Mesenchymal stem cell (in vitro differentiated cells and primary cell): ENCODE measurements around the gene SLC35F1.
A peak's percentile ranks its signal among the peaks of the same experiment; 100 is the strongest.

Experiments used
- DNase-seq: peaks from one replicate; pipeline ENCODE4 v3.0.0-alpha.2; 2013
- H2AFZ ChIP-seq: one replicate; pipeline ENCODE4 v1.6.1; 2013; ENCODE audit warnings: low read depth, mild to moderate bottlenecking, control low read depth, inconsistent platforms, low read length, moderate library complexity
- H2AK5ac ChIP-seq: 2 replicates; pipeline ENCODE4 v1.6.1; 2013; ENCODE audit warnings: low read length, moderate library complexity, mild to moderate bottlenecking, inconsistent platforms; ENCODE audit not compliant: severe bottlenecking
- H2BK120ac ChIP-seq: one replicate; pipeline ENCODE4 v1.6.1; 2013; ENCODE audit warnings: low read depth, mild to moderate bottlenecking, inconsistent platforms, low read length, moderate library complexity
- H2BK12ac ChIP-seq, 2 experiments: one replicate each; pipeline ENCODE4 v1.6.1; 2013; ENCODE audit warnings: inconsistent platforms in 2 of 2, low read length in 2 of 2, mild to moderate bottlenecking in 2 of 2, moderate library complexity in 2 of 2, control low read depth in 1 of 2
- H2BK15ac ChIP-seq: one replicate; pipeline ENCODE4 v1.6.1; 2013; ENCODE audit warnings: mild to moderate bottlenecking, low read depth, inconsistent platforms; ENCODE audit not compliant: poor library complexity, severe bottlenecking
- H2BK5ac ChIP-seq: 2 replicates; pipeline ENCODE4 v1.6.1; 2013; ENCODE audit warnings: low read depth, mild to moderate bottlenecking, low read length, control low read depth, inconsistent platforms; ENCODE audit not compliant: poor library complexity, severe bottlenecking
- H3K14ac ChIP-seq, 2 experiments: one replicate each; pipeline ENCODE4 v1.6.1; 2013; ENCODE audit warnings: inconsistent platforms in 2 of 2, low read length in 2 of 2, control low read depth in 1 of 2, mild to moderate bottlenecking in 1 of 2, moderate library complexity in 1 of 2
- H3K18ac ChIP-seq, 2 experiments: one replicate each; pipeline ENCODE4 v1.6.1; 2013; ENCODE audit warnings: inconsistent platforms in 2 of 2, low read length in 2 of 2, control low read depth in 1 of 2, low read depth in 1 of 2, mild to moderate bottlenecking in 1 of 2
- H3K23ac ChIP-seq, 2 experiments: one replicate each; pipeline ENCODE4 v1.6.1; 2013; ENCODE audit warnings: inconsistent platforms in 2 of 2, low read length in 2 of 2, mild to moderate bottlenecking in 2 of 2, moderate library complexity in 2 of 2, control low read depth in 1 of 2
- H3K27ac ChIP-seq: 2 replicates; pipeline ENCODE4 v1.5.1; 2013; ENCODE audit warnings: mild to moderate bottlenecking, moderate library complexity, low read length, control low read depth, inconsistent platforms; ENCODE audit not compliant: poor library complexity, severe bottlenecking
- H3K27me3 ChIP-seq, 2 experiments: 2 replicates each; pipeline versions ENCODE4 v1.6.1 to v1.7.0; 2013; ENCODE audit warnings: low read length in 2 of 2, mild to moderate bottlenecking in 2 of 2, moderate library complexity in 2 of 2, control low read depth in 1 of 2, inconsistent platforms in 1 of 2; ENCODE audit not compliant: control insufficient read depth in 1 of 2, insufficient read depth in 1 of 2
- H3K36me3 ChIP-seq, 2 experiments: 2 replicates each; pipeline versions ENCODE4 v1.6.1 to v1.7.0; 2013; ENCODE audit warnings: low read length in 2 of 2, control low read depth in 1 of 2, inconsistent platforms in 1 of 2, low read depth in 1 of 2, mild to moderate bottlenecking in 1 of 2; ENCODE audit not compliant: insufficient read depth in 2 of 2, control insufficient read depth in 1 of 2
- H3K4ac ChIP-seq, 2 experiments: one replicate each; pipeline ENCODE4 v1.6.1; 2013; ENCODE audit warnings: inconsistent platforms in 2 of 2, low read length in 2 of 2, mild to moderate bottlenecking in 2 of 2, moderate library complexity in 2 of 2, control low read depth in 1 of 2, low read depth in 1 of 2
- H3K4me1 ChIP-seq: 2 replicates; pipeline ENCODE4 v1.6.1; 2013; ENCODE audit warnings: low read depth, low read length, control low read depth; ENCODE audit not compliant: control insufficient read depth, insufficient read depth
- H3K4me2 ChIP-seq: 2 replicates; pipeline ENCODE4 v1.6.1; 2013; ENCODE audit warnings: low read length, mild to moderate bottlenecking, inconsistent platforms; ENCODE audit not compliant: poor library complexity, severe bottlenecking
- H3K4me3 ChIP-seq, 2 experiments: 2 replicates each; pipeline versions ENCODE4 v1.5.1 to v1.7.0; 2013; ENCODE audit warnings: low read length in 2 of 2, mild to moderate bottlenecking in 2 of 2, control low read depth in 1 of 2, low read depth in 1 of 2; ENCODE audit not compliant: insufficient read depth in 1 of 2
- H3K79me1 ChIP-seq: replicated peaks from 2 replicates; pipeline ENCODE4 v1.6.1; 2013; ENCODE audit warnings: mild to moderate bottlenecking, control low read depth, low read length, inconsistent platforms; ENCODE audit not compliant: poor library complexity, severe bottlenecking
- H3K9ac ChIP-seq: 2 replicates; pipeline ENCODE4 v1.7.0; 2013; ENCODE audit warnings: mild to moderate bottlenecking, low read length, moderate library complexity
- H3K9me3 ChIP-seq: 2 replicates; pipeline ENCODE4 v1.7.0; 2013; ENCODE audit warnings: mild to moderate bottlenecking, low read length; ENCODE audit not compliant: control insufficient read depth
- H4K8ac ChIP-seq: one replicate; pipeline ENCODE4 v1.6.1; 2013; ENCODE audit warnings: inconsistent platforms, mild to moderate bottlenecking, low read length, moderate library complexity
- H4K91ac ChIP-seq: one replicate; pipeline ENCODE4 v1.6.1; 2013; ENCODE audit warnings: mild to moderate bottlenecking, low read length, inconsistent platforms
- WGBS: methylation state at CpG from one replicate; pipeline ENCODE4 v1.1.7; 2013; ENCODE audit warnings: mixed read lengths; 5-methylcytosine and 5-hydroxymethylcytosine counted together

SLC35F1 gene

GRCh38 chr6:118313208-118313607 lies 406.1 kb downstream of the SLC35F1 start:
- no peak overlapping the region for H2BK5ac ChIP-seq
- no peak overlapping the region for H2AFZ ChIP-seq
- WGBS: 56% methylated on average over 1 of the region's 3 CpGs
- DNase-seq: peak; percentile 65
- H2BK12ac ChIP-seq: no peak overlapping the region
- H2AK5ac ChIP-seq: no peak overlapping the region
- H3K9me3 ChIP-seq: no peaks in the 10 kb centered on the region
- no peaks in the 10 kb centered on the region for H3K4me1 ChIP-seq
- no peak overlapping the region for H4K8ac ChIP-seq
- no peak overlapping the region for H3K27ac ChIP-seq
- H3K23ac ChIP-seq: no peak overlapping the region
- no peaks in the 10 kb centered on the region for H3K27me3 ChIP-seq
- H3K18ac ChIP-seq: no peak overlapping the region
- no peak overlapping the region for H3K9ac ChIP-seq
- H3K79me1 ChIP-seq: no peaks in the 10 kb centered on the region
- no peak overlapping the region for H2BK15ac ChIP-seq
- H3K4me3 ChIP-seq: no peak overlapping the region
- no peak overlapping the region for H4K91ac ChIP-seq
- no peak overlapping the region for H3K14ac ChIP-seq
- no peaks in the 10 kb centered on the region for H3K36me3 ChIP-seq
- no peak overlapping the region for H3K4ac ChIP-seq
- no peak overlapping the region for H3K4me2 ChIP-seq
- H2BK120ac ChIP-seq: no peak overlapping the region

GRCh38 chr6:118313762-118314161 lies 406.7 kb downstream of the SLC35F1 start:
- Histone ChIP-seq H3K4ac (peak overlapping the region; percentile 69 to 84), H3K36me3 (no peaks in the 10 kb centered on the region), H2AK5ac (no peak overlapping the region), H2AFZ (no peak overlapping the region), H2BK5ac (no peak overlapping the region), H3K14ac (peak overlapping the region in 1 of 2 experiments; percentile 82), H3K4me1 (no peaks in the 10 kb centered on the region), H3K23ac (peak overlapping the region in 1 of 2 experiments; percentile 23), H3K9ac (no peak overlapping the region), H3K27ac (no peak overlapping the region), H3K9me3 (no peaks in the 10 kb centered on the region), H3K4me3 (no peak overlapping the region), H2BK12ac (peak overlapping the region; percentile 84 to 93), H3K27me3 (no peaks in the 10 kb centered on the region), H2BK120ac (peak overlapping the region; percentile 97), H2BK15ac (peak overlapping the region; percentile 30), H4K8ac (peak overlapping the region; percentile 79), H4K91ac (peak overlapping the region; percentile 96), H3K4me2 (no peak overlapping the region), H3K18ac (peak overlapping the region; percentile 12 to 86), H3K79me1 (no peaks in the 10 kb centered on the region)
- DNase-seq: no peak
- WGBS: 83% methylated on average over 3 of the region's 3 CpGs

- H2AK5ac ChIP-seq: no peak overlapping the region
- no peak overlapping the region for H2BK5ac ChIP-seq
- no peak overlapping the region for H4K91ac ChIP-seq
- H3K27ac ChIP-seq: no peak overlapping the region
- no peak overlapping the region for H2BK120ac ChIP-seq
- H3K79me1 ChIP-seq: no peaks in the 10 kb centered on the region
- H3K4me1 ChIP-seq: peaks cover 2% of the 10 kb centered on the region
- H2AFZ ChIP-seq: no peak overlapping the region
- H3K4ac ChIP-seq: peak overlapping the region in 1 of 2 experiments; percentile 92
- no peak overlapping the region for H4K8ac ChIP-seq
- H3K4me2 ChIP-seq: no peak overlapping the region
- H3K4me3 ChIP-seq: no peak overlapping the region
- peak overlapping the region; percentile 34 to 79 for H3K18ac ChIP-seq
- H3K14ac ChIP-seq: no peak overlapping the region
- no peak for DNase-seq
- H3K9me3 ChIP-seq: no peaks in the 10 kb centered on the region
- no peak overlapping the region for H3K23ac ChIP-seq
- H3K36me3 ChIP-seq: no peaks in the 10 kb centered on the region
- 100% methylated on average over 2 of the region's 6 CpGs for whole genome bisulfite sequencing
- H3K9ac ChIP-seq: peak overlapping the region; percentile 36
- peak overlapping the region; percentile 52 to 54 for H2BK12ac ChIP-seq
- no peak overlapping the region for H2BK15ac ChIP-seq
- H3K27me3 ChIP-seq: no peaks in the 10 kb centered on the region
These were observed 409.8 kb downstream of the SLC35F1 start for GRCh38 chr6:118316796-118317384.

GRCh38 chr6:118317581-118318563 lies 410.8 kb downstream of the SLC35F1 start:
- no peak overlapping the region for H2BK15ac ChIP-seq
- no peak overlapping the region for H3K4ac ChIP-seq
- no peak overlapping the region for H2BK12ac ChIP-seq
- H3K27me3 ChIP-seq: no peaks in the 10 kb centered on the region
- H4K8ac ChIP-seq: no peak overlapping the region
- no peaks in the 10 kb centered on the region for H3K79me1 ChIP-seq
- no peak overlapping the region for H2BK5ac ChIP-seq
- H3K14ac ChIP-seq: no peak overlapping the region
- no peaks in the 10 kb centered on the region for H3K9me3 ChIP-seq
- H3K4me2 ChIP-seq: no peak overlapping the region
- H3K36me3 ChIP-seq: no peaks in the 10 kb centered on the region
- peak overlapping the region; percentile 36 for H3K9ac ChIP-seq
- H3K27ac ChIP-seq: no peak overlapping the region
- peak; percentile 75 for DNase-seq
- H3K4me3 ChIP-seq: no peak overlapping the region
- 26% methylated on average over 3 of the region's 4 CpGs for WGBS
- no peak overlapping the region for H2BK120ac ChIP-seq
- no peak overlapping the region for H3K23ac ChIP-seq
- no peak overlapping the region for H3K18ac ChIP-seq
- H2AFZ ChIP-seq: no peak overlapping the region
- peaks cover 2% of the 10 kb centered on the region for H3K4me1 ChIP-seq
- H2AK5ac ChIP-seq: no peak overlapping the region
- H4K91ac ChIP-seq: no peak overlapping the region
